Endodermal cell (in vitro differentiated cells): ENCODE measurements around the gene TBC1D9B. TPM values are rescaled to one million over a fixed set of nuclear protein-coding genes. Genes with fewer than 3 reads are reported as not detected.
A peak's percentile ranks its signal among the peaks of the same experiment; 100 is the strongest.

ENCODE experiments used
- DNase-seq: peaks from one replicate; pipeline ENCODE4 v3.0.0-alpha.2; 2017
- H3K27ac ChIP-seq: 2 replicates; pipeline ENCODE4 v1.5.1; 2013; ENCODE audit warnings: mild to moderate bottlenecking, low read depth, low read length, moderate library complexity
- H3K27me3 ChIP-seq: 2 replicates; pipeline ENCODE4 v1.6.1; 2013; ENCODE audit warnings: mild to moderate bottlenecking, low read length, moderate library complexity; ENCODE audit not compliant: insufficient read depth, control insufficient read depth, poor library complexity, severe bottlenecking
- H3K36me3 ChIP-seq: 2 replicates; pipeline ENCODE4 v1.7.0; 2013; ENCODE audit warnings: mild to moderate bottlenecking, low read length, moderate library complexity; ENCODE audit not compliant: control insufficient read depth, insufficient read depth
- H3K4me1 ChIP-seq: one replicate; pipeline ENCODE4 v1.7.0; 2013; ENCODE audit warnings: low read length; ENCODE audit not compliant: control insufficient read depth, insufficient read depth
- H3K4me3 ChIP-seq: 2 replicates; pipeline ENCODE4 v1.5.1; 2013; ENCODE audit warnings: mild to moderate bottlenecking, low read length, moderate library complexity
- H3K9ac ChIP-seq: 2 replicates; pipeline ENCODE4 v1.6.1; 2013; ENCODE audit warnings: mild to moderate bottlenecking, low read length, moderate library complexity; ENCODE audit not compliant: poor library complexity, severe bottlenecking; ENCODE audit errors: extremely low read depth
- H3K9me3 ChIP-seq: 2 replicates; pipeline ENCODE4 v1.6.1; 2013; ENCODE audit warnings: mild to moderate bottlenecking, low read length, moderate library complexity; ENCODE audit not compliant: control insufficient read depth
- H3K27ac Mint-ChIP-seq: 2 replicates; pipeline ENCODE4 v1.8.0; 2020; ENCODE audit warnings: mixed read lengths
- H3K27me3 Mint-ChIP-seq: 2 replicates; pipeline ENCODE4 v1.8.0; 2021; ENCODE audit warnings: mild to moderate bottlenecking, mixed read lengths; ENCODE audit not compliant: insufficient read depth
- H3K36me3 Mint-ChIP-seq: 2 replicates; pipeline ENCODE4 v1.8.0; 2020; ENCODE audit warnings: low read depth, mixed read lengths
- H3K4me1 Mint-ChIP-seq: 2 replicates; pipeline ENCODE4 v1.8.0; 2020; ENCODE audit warnings: mixed read lengths
- H3K4me3 Mint-ChIP-seq: 2 replicates; pipeline ENCODE4 v1.8.0; 2020; ENCODE audit warnings: mild to moderate bottlenecking, moderate library complexity, mixed read lengths
- H3K9me3 Mint-ChIP-seq: 2 replicates; pipeline ENCODE4 v1.8.0; 2020; ENCODE audit warnings: mild to moderate bottlenecking, mixed read lengths
- CTCF ChIP-seq: fragments of 200-600 bp; sonication (generic); conservative IDR thresholded peaks from 2 replicates; pipeline ENCODE4 v1.5.0; 2021; ENCODE audit warnings: antibody characterized with exemption, mild to moderate bottlenecking
- WGBS, 2 experiments: methylation state at CpG; one replicate each; pipeline versions ENCODE4 v1.1.5 to v1.1.7; 2013; ENCODE audit warnings: missing lambda C conversion rate in 2 of 2, mixed read lengths in 1 of 2; ENCODE audit not compliant: insufficient coverage in 1 of 2, insufficient read length in 1 of 2; 5-methylcytosine and 5-hydroxymethylcytosine counted together
- total RNA-seq, 2 donors: library from RNA; stranded (reverse); fragmentation: NEBNext Ultra II Directional in 1 of 2; extraction: Animal tissue kit (Norgen Biotek cat#: 25700) in 1 of 2; gene quantifications; 2 replicates in 1 of 2; 3 replicates in 1 of 2; pipeline ENCODE4 v1.2.1, GENCODE V29; 2021

Gene TBC1D9B
- total RNA-seq, 2 donors from 2014 or later: 118 to 127 TPM

GRCh38 chr5:179820127-179820482 lies 87.6 kb downstream of the TBC1D9B start:
- Mint-ChIP-seq H3K9me3 (no peaks in the 10 kb centered on the region), H3K27ac (peak overlapping the region; percentile 89), H3K4me3 (peak overlapping the region; percentile 90), H3K36me3 (peaks cover 28% of the 10 kb centered on the region), H3K4me1 (peaks cover 29% of the 10 kb centered on the region), H3K27me3 (peaks cover 4% of the 10 kb centered on the region)
- no peak for DNase-seq
- peak overlapping the region; percentile 88 for H3K4me3 ChIP-seq
- WGBS, 2 experiments: 90 to 91% methylated on average over 11 to 12 of the region's 12 CpGs
- H3K9me3 ChIP-seq: no peaks in the 10 kb centered on the region
- H3K27ac ChIP-seq: peak overlapping the region; percentile 60
- TF ChIP-seq CTCF: no peak
- H3K9ac ChIP-seq: no peak overlapping the region
- H3K36me3 ChIP-seq: peaks cover 20% of the 10 kb centered on the region
- peaks cover 22% of the 10 kb centered on the region for H3K4me1 ChIP-seq
- no peaks in the 10 kb centered on the region for H3K27me3 ChIP-seq

GRCh38 chr5:179819296-179820126 lies 88.2 kb downstream of the TBC1D9B start:
- H3K27ac Mint-ChIP-seq: peak overlapping the region; percentile 89
- no peaks in the 10 kb centered on the region for H3K9me3 Mint-ChIP-seq
- H3K4me1 Mint-ChIP-seq: peaks cover 29% of the 10 kb centered on the region
- no peak for TF ChIP-seq CTCF
- Histone ChIP-seq H3K36me3 (peaks cover 20% of the 10 kb centered on the region), H3K4me3 (no peak overlapping the region), H3K27me3 (no peaks in the 10 kb centered on the region), H3K9ac (no peak overlapping the region), H3K27ac (peak overlapping the region; percentile 25), H3K4me1 (peaks cover 22% of the 10 kb centered on the region), H3K9me3 (no peaks in the 10 kb centered on the region)
- peak; percentile 91 for DNase-seq
- WGBS, 2 experiments: 57 to 60% methylated on average over 14 to 25 of the region's 26 CpGs
- H3K36me3 Mint-ChIP-seq: peaks cover 27% of the 10 kb centered on the region
- peaks cover 4% of the 10 kb centered on the region for H3K27me3 Mint-ChIP-seq
- H3K4me3 Mint-ChIP-seq: peak overlapping the region; percentile 90

- H3K27me3 Mint-ChIP-seq: peaks cover 4% of the 10 kb centered on the region
- peak overlapping the region; percentile 25 for H3K27ac ChIP-seq
- peak overlapping the region; percentile 92 for H3K27ac Mint-ChIP-seq
- peaks cover 22% of the 10 kb centered on the region for H3K4me1 ChIP-seq
- H3K9me3 Mint-ChIP-seq: no peaks in the 10 kb centered on the region
- H3K4me3 ChIP-seq: no peak overlapping the region
- WGBS, 2 experiments: 27 to 34% methylated on average over 13 to 35 of the region's 35 CpGs
- DNase-seq: peak; percentile 92
- no peaks in the 10 kb centered on the region for H3K9me3 ChIP-seq
- no peak overlapping the region for H3K9ac ChIP-seq
- H3K4me1 Mint-ChIP-seq: peaks cover 29% of the 10 kb centered on the region
- no peak for TF ChIP-seq CTCF
- peak overlapping the region; percentile 48 for H3K4me3 Mint-ChIP-seq
- H3K36me3 ChIP-seq: peaks cover 20% of the 10 kb centered on the region
- no peaks in the 10 kb centered on the region for H3K27me3 ChIP-seq
- H3K36me3 Mint-ChIP-seq: peaks cover 28% of the 10 kb centered on the region
Measured at GRCh38 chr5:179818746-179819295, 88.9 kb downstream of the TBC1D9B start.
